Hematopoietic multipotent progenitor cell treated with erythropoietin and hydrocortisone succinate and interleukin-3 and kit ligand, for 17 days (in vitro differentiated cells): ENCODE data around the gene SFSWAP.
"Not testable (repeated sequence)": the region's sequence is repeated elsewhere in the genome, so short reads cannot be mapped to it uniquely, and the experiment has no call there.

Source experiments
- DNase-seq: peaks from one replicate; pipeline ENCODE4 v3.0.0-alpha.2; 2015; ENCODE audit warnings: low spot score

Gene SFSWAP

DNA sequence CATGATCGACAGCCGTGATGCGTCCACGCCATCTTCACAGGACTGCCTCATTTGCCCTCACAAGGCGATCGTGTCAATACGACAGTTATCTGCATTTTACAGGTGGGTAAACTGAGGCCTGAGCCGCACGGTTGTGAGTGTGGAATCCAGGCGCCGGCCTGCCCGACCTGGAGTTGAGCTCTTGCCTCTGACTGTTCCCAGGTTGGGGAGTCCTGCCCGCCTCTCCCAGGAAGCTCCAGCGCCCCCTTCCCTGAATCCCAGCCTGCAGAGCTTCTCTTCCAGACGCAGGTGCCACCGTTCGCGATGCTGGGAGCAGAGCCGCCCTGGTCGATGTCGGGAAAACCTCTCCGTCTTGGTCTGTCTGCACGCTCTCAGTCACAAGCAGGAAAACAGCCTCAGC lies 31.1 kb upstream of the SFSWAP start:
- not testable (repeated sequence) for DNase-seq

DNA sequence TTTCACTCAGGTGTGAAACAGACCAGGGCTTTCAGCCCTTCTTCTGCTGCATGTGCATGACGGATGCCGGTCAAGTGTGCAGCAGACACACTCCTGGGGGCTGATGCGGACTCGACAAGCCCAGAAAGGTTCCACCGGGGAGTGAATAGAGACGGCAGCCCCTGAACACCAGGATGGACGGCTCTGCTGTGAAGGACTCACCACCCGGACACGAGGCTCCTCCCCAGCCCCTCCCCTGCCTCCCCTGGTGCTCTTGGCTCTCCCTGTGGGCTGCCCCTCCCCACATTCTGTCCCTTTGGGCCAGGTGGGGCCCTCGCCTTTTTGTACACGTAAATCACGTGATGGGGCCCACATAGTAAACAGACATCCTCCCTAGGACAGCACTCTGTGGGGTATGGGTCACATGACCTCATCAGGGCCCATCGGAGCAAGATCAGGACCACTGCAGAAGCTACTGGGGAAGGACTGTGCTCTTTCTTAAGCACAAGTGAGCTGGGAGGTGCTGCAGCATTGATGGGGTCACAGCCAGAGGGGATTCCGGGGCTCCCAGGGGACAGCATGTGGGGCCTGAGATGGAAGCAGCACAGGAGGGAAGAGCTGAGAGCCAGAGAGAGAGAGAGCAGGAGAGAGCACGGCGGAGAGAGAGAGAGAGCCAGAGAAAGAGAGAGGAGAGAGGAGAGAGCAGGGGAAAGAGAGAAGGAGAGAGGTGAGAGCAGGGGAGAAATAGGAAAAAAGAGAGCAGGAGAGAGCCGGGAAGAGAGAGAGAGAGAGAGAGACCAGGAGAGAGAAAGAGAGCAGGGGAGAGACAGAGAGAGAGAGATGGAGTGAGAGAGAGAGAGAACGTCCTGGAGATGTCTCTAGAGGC lies 30.3 kb upstream of the SFSWAP start:
- not testable (repeated sequence) for DNase-seq

DNA sequence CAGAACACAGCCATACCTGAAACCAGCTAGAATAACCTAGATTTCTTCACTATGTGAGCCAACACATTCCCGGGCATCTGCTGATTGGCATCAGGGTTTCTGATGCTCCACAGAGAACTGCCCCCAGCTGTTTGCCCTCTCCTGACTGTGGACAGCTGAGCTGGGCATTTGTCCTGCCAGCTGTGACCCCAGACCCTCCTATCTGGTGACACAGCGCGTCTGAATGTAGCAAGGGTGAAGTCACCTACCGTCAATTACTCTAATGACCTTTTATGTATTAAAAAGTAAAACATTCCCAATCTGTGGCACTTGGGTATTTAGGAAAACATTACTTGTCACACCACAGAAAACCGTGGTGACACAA lies 29.7 kb upstream of the SFSWAP start:
- no peak for DNase-seq

DNA sequence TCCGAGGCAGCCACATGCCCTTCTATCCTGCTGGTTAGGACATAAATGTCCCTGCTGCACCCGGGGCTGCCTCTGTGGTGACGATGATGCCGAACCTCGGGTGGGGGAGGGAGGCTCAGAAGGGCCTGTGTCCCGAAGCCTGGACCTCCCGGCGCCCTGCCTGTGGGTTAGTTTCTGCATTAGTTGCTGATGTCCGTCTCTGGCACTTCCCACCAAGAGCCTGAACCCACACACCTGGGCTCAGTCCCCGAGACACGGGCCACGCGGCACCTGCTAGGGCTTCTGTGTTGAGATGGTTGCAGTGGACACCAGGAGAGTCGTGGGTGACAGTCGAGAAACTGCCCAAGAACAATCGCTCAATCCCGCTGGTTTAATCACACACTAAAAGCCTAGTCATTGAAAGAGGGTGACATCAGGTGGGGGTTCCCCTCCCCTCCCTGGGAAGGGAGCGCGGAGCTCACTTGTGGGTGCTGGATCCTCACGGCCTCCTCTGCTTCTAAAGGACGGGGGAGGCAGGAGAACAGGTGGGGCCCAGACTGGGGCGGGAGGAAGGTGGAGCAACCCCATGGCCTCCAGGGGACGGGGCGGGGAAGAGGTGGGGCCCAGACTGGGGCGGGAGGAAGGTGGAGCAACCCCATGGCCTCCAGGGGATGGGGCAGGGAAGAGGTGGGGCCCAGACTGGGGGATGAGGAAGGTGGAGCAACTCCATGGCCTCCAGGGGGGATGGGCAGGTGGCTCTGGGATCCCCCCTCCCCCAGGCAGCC lies 29.0 kb upstream of the SFSWAP start:
- DNase-seq = peak; percentile 45

DNA sequence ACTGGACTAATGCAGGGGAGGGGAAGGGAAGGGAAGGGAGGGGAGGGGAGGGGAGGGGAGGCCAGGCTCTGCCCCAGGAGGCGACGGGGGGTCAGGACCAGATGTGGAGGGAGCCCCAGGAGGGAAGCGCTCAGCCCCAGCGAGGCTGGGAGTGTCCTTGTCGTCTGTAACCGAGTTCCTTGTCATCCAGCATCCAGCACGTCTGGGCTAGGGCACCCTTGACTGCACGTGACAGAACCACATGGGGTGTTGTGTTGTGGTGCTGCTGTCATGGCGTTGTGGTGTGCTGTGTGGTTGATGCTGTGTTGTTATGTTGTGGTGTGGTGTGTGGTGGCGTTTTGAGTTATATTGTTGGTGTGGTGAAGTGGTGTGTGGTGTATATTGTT lies 28.4 kb upstream of the SFSWAP start:
- DNase-seq = no peak

DNA sequence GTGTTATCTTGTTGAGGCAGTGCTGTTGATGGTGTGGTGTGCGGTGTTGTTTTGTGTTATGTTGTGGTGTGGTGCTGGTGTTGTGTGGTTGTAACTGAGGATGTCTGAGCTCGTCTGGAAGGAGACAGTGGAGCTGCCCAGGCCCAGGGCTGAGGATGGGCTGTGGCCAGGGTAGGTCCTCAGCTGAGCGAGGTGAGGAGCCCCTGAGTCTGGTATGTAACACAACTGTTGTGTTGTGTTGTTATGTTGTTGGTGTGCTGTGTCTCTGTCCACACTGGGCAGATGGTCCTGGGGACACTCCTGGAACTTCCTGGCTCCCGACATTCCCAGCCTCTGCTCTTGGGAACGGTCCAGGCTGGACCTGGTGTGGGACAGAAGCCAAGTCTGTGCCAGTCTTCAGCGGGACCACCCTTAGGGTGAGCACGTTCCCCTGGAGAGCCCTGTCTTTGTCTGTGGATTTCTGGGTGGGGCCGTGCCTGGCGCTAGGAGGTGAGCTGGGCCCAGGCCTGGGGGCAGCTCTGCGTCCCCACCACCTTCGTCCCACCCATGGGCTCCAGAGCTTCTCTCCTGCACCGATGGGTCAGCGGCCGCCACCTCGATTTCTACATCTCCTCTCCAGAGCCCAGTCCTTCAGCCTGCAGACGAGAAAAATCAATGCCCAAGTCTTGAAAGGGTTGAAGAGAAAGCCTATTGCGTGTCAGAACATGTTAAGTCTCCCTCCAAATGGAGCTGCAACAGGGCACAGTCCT lies 27.4 kb upstream of the SFSWAP start:
- no peak for DNase-seq

DNA sequence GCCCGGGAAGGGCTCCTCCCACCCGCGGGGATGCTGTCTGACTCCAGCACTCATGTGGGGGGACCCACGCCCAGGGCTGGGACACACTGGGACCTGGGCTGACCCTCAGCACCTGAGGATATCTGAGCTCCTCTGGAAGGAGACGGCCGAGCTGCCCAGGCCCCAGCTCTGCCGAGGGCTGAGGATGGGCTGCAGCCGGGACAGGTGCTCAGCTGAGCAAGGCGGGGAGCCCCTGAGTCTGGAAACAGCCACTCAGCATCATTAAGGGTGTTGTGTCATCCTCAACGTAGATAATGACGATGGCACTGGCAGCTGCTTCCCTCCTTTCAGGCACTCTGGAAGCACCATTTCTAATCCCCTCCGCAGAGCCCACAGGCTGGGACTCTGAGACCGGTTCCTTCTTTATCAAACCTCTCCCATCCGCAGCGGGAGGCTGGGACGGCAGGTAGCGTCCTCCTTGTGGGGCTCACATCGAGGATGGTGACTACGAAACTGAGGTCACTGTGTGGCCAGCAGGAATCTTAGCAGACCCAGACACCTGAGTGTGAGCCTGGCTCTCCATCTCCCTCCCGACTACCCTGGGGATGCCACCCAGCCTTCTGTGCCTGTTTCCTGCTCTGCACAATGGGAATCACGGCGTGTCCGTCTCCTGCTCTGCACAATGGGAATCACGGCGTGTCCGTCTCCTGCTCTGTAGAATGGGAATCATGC lies 26.7 kb upstream of the SFSWAP start:
- no peak for DNase-seq

DNA sequence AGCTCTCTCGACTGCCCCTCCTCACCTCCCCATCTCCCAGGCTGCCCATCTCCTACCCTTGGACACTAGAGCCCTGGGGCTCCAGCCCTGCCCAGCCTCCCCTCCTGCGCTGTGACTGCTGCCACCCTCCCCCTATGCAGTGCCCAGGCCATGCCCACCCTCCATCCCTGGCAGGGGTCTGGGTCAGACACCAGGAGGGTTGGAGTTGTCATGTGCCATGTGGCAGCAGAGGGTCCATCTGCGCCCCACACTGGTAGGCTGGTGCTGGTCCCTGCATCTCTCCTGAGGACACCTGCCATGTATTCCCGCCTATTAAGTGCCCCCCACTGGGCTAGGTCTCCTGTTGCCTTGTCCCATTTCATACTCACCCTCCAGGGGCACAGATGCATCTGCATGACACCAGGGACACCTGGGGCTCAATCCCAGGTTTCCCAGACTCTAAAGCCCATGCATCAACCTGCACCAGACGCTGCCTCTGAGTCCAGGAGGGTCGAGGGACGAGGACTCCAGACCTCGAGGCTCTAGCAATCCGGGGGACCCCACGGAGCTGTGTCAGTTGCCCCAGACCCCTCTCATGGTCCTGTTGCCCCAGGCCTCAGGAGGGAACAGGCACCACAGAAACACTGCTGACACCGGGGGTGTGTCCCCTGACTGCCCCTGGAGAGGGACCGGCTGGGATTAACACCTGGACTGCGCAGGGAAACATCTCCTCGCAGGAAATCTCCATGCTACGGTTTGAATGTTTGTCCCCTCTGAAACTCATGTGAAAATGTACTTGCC lies 23.4 kb upstream of the SFSWAP start:
- no peak for DNase-seq

DNA sequence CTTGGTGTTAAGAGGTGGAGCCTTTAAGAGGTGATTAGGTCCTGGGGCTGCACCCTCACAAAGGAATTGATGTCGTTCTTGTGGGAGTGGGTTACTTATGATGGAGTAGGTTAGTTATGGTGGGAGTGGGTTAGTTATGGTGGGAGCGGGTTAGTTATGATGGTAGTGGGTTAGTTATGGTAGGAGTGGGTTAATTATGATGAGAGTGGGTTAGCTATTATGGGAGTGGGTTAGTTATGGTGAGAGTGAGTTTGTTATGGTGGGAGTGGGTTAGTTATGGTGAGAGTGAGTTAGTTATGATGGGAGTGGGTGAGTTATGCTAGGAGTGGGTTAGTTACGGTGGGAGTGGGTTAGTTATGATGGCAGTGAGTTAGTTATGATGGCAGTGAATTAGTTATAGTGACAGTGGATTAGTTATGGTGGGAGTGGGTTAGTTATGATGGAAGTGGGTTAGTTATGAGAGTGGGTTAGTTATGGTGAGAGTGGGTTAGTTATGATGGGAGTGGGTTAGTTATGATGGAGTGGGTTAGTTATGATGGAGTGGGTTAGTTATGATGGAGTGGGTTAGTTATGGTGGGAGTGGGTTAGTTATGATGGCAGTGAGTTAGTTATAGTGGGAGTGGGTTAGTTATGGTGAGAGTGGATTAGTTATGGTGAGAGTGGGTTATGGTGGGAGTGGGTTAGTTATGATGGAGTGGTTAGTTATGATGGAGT lies 22.6 kb upstream of the SFSWAP start:
- DNase-seq = no peak

DNA sequence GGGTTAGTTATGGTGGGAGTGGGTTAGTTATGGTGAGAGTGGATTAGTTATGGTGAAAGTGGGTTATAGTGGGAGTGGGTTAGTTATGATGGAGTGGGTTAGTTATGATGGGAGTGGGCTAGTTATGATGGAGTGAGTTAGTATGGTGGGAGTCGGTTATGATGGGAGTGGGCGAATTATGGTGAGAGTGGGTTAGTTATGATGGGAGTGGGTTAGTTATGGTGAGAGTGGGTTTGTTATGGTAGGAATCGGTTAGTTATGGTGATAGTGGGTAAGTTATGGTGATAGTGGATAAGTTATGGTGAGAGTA lies 22.1 kb upstream of the SFSWAP start:
- DNase-seq = no peak

DNA sequence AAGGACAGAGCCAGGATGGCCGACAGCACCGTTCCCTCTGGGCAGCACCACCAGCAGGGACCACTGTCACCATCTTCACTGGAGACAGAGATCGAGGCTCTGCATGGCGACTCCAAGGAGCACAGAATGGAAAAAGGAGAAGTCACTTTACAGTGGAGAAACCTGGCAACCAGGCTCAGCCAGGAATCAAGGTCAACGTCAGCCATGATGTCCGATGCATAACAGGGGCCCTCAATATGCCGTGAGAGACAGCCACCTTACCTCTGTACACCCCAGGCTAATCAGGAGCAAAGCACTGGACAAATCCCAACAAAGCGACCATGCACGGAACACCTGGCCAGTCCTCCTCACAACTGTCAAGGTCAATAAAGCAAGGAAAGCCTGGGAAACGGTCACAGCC lies 20.6 kb upstream of the SFSWAP start:
- DNase-seq = no peak

DNA sequence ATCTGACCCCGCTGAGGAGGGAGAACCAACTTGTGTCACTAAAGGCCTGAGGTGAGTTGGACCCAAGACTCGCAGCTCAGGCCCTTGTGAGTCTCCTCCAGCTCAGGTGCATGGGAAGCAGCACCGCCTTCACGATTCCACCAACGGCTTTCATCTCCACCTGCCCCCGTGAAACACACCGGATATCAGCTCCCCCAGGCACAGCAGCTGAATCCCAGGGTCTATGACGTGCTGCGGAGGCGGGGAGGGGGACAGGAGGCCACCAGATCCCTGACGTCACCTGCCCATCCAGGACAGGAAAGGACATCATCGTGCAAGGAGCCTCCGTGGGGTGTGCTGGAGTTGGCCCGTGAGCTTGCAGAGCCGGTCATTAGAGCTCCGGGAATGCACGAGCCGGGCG lies 18.5 kb upstream of the SFSWAP start:
- no peak for DNase-seq

DNA sequence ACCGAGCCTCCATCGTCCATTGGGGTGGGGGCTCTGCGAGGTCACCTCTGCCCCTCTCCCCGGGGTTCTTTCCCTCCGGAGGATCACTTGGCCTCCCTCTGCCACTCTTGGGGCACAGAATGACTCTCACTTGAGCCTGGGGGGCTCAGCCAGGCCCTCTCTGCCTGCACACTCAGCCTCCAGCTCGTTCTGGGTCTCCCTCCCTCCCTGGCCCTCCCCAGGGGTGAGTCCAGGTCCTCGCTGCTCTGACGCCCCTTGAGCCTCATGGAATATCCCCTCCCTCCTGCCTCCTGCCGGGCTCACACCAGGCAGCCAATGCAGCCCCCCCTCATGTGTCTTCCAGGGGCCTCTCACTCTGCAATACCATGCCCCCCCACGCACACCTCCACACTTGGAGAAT lies 17.7 kb upstream of the SFSWAP start:
- no peak for DNase-seq

DNA sequence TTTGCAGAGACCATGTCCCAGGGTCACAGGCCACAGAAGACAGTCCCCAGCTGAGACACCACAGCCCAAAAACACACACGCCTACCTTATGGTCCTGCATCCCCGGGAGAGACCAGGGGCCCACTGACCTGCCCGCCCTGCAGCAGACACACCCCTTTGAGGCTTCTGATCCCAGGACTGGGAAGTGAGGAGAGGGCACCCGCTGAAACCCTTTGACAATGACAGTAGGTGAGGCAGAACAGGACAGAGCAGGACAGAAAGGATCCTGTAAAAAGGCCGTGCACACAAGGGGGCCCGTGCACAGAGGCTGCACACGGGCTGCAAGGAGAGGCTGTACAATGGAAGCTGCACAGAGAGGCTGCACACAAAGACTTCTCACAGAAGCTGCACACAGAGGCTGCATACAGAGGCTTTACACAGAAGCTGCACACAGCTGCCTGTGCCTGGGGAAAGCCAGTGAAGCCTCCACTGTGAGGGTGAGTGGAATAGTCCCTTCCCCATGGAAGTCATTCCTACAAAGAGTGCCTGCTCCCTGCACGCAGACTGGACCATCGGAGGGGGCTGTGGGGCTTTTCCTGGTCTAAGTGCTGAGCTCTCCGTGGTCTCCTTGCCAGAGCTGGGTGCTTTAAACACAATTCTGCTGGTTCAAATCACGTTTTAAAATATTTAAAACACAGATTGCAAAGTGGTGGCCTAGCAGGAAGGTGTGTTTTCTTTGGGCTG lies 16.6 kb upstream of the SFSWAP start:
- no peak for DNase-seq

DNA sequence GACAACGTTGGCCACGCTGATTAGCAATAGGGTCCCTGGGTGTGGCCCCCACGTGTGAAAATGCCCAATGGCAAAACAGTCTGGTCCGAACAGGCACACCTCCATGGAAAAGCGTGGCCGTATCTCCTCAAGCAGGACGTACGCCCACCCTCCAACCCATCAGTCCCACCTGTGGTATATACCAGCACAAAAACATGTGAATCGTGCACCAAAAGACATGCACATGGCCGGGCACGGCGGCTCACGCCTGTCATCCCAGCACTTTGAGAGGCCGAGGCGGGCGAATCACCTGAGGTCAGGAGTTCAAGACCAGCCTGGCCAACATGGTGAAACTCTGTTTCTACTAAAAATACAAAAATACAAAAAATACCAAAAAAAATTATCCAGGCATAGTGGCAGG lies 14.9 kb upstream of the SFSWAP start:
- DNase-seq = no peak

DNA sequence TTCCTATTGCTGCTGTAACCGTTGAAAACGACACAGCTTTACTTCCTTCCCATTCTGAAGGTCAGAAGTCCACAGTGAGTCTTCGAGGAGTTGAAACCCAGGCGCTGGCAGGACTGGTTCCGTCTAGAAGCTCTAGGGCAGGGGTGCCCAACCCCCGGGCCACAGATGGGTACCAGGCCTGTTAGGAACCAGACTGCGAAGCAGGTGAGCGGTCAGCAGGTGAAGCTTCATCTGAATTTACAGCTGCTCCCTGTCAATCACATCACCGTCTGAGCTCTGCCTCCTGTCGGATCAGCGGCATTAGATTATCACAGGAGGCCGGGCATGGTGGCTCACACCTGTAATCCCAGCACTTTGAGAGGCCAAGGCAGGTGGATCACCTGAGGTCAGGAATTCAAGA lies 12.6 kb upstream of the SFSWAP start:
- DNase-seq = no peak

DNA sequence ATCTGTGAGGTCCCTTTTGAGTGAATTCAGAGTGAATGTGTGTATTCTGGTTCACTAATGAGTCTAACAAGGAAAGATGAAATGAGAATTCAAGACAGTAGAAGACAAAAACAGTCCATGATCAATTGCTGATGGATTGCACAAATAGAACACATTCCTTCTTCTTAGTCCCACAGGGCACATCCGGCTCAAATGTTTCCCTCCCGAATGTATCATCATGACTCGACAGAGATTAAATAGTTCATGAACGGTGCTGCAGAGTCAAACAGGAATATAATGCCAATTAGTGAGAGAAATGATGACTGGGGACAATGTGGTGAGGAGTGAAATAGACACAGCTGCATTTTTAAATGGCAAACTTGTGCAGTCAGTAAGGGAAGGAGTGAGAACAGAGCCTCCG lies 11.5 kb upstream of the SFSWAP start:
- no peak for DNase-seq

DNA sequence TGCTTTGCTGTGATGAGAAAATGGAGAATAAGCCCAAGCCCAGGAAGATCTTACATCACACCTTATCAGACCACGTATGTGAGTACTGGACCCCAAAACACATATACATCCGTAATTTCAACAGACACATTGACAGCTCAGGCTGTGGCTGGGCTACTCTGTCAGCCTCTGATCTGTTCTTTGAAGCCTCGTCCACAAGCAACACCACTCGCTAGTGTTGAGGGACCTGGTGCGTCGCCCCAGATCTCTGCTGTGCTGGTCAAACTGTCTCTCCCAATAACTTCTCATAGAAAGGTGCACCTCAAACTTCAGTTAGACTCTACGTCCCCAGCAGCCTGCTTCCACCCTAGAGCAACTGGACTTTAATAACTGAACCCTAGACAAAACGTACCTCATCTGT lies 10.6 kb upstream of the SFSWAP start:
- DNase-seq = no peak

DNA sequence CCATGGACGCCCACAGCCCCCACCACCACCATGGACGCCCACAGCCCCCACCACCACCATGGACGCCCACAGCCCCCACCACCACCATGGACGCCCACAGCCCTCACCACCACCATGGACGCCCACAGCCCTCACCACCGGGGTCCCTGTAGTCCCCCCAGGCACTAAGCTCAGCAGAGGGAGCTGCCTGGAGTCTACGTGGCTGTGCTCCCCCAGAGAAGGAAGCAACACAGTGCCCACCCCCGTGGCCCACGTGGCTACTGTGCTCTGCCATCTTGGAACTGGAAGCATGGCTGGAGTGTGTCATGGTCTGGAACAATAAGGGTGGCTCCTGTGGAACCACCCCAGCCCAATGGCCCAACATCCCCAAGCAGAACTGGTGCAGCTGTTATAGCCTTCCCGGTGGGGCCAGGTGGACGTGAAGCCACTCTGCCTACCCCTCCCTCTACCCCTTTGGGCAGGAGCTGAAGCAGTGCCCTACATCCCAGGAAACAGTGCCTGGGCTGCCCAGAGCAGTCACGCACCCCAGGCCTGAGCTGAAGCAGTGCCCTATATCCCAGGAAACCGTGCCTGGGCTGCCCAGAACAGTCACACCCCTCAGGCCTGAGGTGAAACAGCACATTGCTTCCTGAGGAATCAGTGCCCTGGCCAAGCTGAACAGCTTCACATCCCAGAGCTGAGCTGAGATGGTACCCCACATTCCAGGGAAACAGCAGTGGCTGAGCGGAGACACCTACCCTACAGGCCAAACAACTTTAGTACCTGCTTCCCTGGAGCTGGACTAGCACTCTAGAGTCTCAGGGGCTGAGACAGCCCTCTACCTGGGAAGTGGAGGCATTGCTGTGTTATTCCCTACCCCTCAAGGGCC lies 9.0 kb upstream of the SFSWAP start:
- no peak for DNase-seq

DNA sequence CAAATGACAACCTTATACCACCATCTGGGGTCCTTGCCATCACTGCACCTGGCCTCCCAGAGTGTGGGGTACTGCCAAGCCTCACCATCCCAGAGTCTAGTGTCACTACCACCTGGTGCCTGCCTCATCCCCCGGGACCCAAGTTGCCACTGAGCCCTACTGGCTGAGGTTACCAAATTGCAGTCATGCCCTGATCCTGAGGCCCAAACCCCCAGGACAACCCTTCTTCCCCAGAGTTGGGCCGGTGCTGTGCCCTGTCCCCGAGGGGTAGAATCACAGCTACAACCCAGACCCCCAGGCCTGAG lies 8.4 kb upstream of the SFSWAP start:
- DNase-seq = no peak
